Thoracic aorta (tissue), 2 donors: ENCODE results near the gene LMBR1. TPM values are rescaled to one million over a fixed set of nuclear protein-coding genes. Genes with fewer than 3 reads are reported as not detected.

ENCODE experiments used
- ATAC-seq: fragments of 150-250 bp; one replicate; pipeline ENCODE4 v1.8.0; 2017; ENCODE audit warnings: low read depth; ENCODE audit not compliant: insufficient number of reproducible peaks, low FRiP score
- DNase-seq: peaks from one replicate; pipeline ENCODE4 v3.0.0-alpha.2; 2020; ENCODE audit warnings: low spot score
- H3K27ac ChIP-seq, 2 donors: fragments of 200-600 bp; sonication (generic); 1 replicate in 1 of 2; 2 replicates in 1 of 2; pipeline ENCODE4 v1.5.1; 2016; ENCODE audit warnings: mild to moderate bottlenecking in 2 of 2, moderate library complexity in 2 of 2
- H3K27me3 ChIP-seq: fragments of 200-600 bp; sonication (generic); replicated peaks from 2 replicates; pipeline ENCODE4 v1.6.0; 2016; ENCODE audit warnings: mild to moderate bottlenecking; ENCODE audit not compliant: insufficient read depth
- H3K36me3 ChIP-seq: fragments of 200-600 bp; sonication (generic); one replicate; pipeline ENCODE4 v1.5.1; 2016
- H3K4me1 ChIP-seq, 2 donors: fragments of 200-600 bp; sonication (generic); 1 replicate in 1 of 2; 2 replicates in 1 of 2; pipeline versions ENCODE4 v1.5.1 to v1.6.0; 2016; ENCODE audit warnings: low read depth in 2 of 2, mild to moderate bottlenecking in 1 of 2; ENCODE audit not compliant: control insufficient read depth in 1 of 2
- H3K4me3 ChIP-seq: fragments of 200-600 bp; sonication (generic); 2 replicates; pipeline ENCODE4 v1.5.1; 2016; ENCODE audit warnings: mild to moderate bottlenecking
- H3K9me3 ChIP-seq: fragments of 200-600 bp; sonication (generic); 2 replicates; pipeline ENCODE4 v1.5.1; 2016
- total RNA-seq, 2 donors: library from RNA; depleted of rRNA; stranded (reverse); fragments of >200 nt; gene quantifications; one replicate each; pipeline versions ENCODE4 v1.1.0 to v1.2.3, GENCODE V29; 2016
- TF ChIP-seq, protein P1 (sequence below): fragments of 200-600 bp; sonication (generic); IDR thresholded peaks from one replicate; pipeline ENCODE4 v1.5.1; 2019; ENCODE audit warnings: antibody characterized with exemption

LMBR1 gene
- total RNA-seq, 2 donors from 2014 or later = 54.3 to 56.6 TPM

DNA sequence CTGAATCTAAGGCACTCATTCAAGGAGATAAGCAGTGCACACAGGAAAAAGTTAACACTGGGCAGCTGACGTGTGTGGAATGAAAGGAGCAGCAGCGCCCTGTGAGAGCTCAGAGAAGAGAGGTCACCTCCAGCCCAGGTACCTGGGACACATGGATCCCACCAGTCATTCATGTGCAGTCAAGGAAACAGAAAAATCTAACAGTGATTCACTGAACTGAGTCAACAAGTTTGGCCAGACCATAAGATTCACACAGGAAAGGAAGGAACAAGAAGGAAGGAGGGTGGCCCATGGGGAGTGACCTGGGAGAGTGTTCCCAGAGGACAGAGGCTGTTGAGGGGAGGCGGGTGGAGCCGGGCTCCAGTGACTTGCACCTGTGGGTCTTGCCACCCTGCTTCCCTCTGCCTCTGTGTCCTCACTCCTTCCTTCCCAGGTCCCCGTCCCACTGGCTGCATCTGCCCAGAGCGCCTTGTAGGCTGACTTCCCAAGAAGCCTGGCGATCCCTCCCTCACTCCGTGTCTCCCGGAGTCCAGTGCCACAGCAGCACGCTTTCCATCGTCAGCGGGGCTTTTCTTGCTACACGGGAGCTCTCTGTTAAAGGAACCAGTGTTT is 224.7 kb downstream of the LMBR1 start:
- no peak for DNase-seq
- H3K4me1 ChIP-seq = no peaks in the 10 kb centered on the region
- no peak for ATAC-seq
- H3K4me3 ChIP-seq = no peak overlapping the region
- no peaks in the 10 kb centered on the region for H3K9me3 ChIP-seq
- TF ChIP-seq, protein P1, sequence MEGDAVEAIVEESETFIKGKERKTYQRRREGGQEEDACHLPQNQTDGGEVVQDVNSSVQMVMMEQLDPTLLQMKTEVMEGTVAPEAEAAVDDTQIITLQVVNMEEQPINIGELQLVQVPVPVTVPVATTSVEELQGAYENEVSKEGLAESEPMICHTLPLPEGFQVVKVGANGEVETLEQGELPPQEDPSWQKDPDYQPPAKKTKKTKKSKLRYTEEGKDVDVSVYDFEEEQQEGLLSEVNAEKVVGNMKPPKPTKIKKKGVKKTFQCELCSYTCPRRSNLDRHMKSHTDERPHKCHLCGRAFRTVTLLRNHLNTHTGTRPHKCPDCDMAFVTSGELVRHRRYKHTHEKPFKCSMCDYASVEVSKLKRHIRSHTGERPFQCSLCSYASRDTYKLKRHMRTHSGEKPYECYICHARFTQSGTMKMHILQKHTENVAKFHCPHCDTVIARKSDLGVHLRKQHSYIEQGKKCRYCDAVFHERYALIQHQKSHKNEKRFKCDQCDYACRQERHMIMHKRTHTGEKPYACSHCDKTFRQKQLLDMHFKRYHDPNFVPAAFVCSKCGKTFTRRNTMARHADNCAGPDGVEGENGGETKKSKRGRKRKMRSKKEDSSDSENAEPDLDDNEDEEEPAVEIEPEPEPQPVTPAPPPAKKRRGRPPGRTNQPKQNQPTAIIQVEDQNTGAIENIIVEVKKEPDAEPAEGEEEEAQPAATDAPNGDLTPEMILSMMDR = no peak
- no peaks in the 10 kb centered on the region for H3K27me3 ChIP-seq
- H3K36me3 ChIP-seq = no peaks in the 10 kb centered on the region
- H3K27ac ChIP-seq = no peak overlapping the region

DNA sequence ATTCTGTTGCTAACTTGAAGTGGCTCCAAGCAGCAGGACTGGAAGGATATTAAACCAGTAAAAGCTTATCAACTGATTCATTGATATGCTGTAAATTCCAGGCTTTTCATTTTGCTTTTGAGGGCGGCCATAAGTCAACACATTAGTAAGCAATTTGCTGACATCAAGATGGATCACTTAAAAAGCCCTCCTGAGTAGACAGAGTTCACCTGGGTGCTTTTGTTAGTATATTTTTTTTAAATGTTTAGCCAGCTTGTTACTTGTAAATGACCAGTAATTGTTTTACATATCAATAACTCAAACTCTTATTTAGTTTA is 225.9 kb downstream of the LMBR1 start:
- H3K4me3 ChIP-seq = no peak overlapping the region
- H3K4me1 ChIP-seq = no peaks in the 10 kb centered on the region
- H3K9me3 ChIP-seq = no peaks in the 10 kb centered on the region
- ATAC-seq (no peak), DNase-seq (no peak)
- H3K36me3 ChIP-seq = no peaks in the 10 kb centered on the region
- TF ChIP-seq, protein P1 = no peak
- H3K27me3 ChIP-seq = no peaks in the 10 kb centered on the region
- no peak overlapping the region for H3K27ac ChIP-seq

DNA sequence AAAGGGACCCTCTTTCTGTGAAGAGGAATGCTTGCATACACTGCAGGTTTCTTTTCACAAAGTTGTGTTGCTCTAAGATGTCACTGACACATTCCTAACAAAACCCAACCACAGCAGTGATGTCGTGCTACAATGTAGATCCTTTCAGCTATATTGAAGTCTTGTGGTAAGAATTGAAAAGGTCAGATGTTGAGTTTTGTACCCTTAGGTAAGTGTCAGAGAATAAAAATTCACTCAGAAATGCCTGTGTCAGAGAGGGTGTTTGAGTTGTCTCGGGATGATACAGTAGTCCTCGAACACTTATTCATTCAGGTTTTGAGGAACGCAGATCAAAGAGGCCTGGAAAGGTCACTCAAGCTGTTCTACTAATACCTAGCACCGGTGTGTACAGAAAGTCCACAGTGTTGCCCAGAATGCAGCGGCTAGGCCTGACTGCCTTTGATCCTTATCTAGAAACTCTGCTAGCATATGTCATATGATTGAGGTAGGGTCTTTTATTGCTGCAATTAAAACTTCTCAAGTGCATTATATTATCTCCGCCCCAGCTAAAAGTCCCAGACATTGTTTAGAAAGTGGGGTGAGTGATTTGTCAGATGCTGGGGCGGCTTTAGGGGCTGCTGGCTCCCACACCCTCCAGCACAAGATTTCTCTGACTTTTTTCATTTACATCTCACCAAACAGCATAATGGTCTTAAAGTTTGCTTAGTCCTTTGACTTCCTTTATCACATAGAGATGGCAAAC is 226.4 kb downstream of the LMBR1 start:
- TF ChIP-seq, protein P1 = no peak
- DNase-seq = no peak
- no peak overlapping the region for H3K4me3 ChIP-seq
- no peaks in the 10 kb centered on the region for H3K36me3 ChIP-seq
- H3K4me1 ChIP-seq = no peaks in the 10 kb centered on the region
- no peak overlapping the region for H3K27ac ChIP-seq
- H3K27me3 ChIP-seq = no peaks in the 10 kb centered on the region
- no peaks in the 10 kb centered on the region for H3K9me3 ChIP-seq
- no peak for ATAC-seq

DNA sequence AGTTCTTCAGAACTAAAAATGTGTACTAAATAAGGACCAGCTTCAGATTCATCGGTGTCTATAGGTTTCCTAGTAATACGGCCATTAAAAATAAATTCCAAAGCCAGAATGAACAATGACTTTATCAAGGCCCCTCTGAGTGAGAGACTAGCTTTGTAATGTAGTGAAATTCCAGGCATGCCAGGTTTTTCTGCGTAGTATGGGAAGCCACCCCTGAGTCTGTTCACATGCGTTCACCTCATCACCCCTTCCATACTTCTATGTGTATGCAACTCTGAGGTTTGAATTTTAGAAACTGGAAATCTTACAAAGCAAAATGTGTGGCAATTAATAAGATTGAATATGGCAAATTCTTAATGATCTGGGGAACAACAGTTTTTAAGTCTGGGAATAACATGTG is 227.9 kb downstream of the LMBR1 start:
- TF ChIP-seq, protein P1 = no peak
- Histone ChIP-seq H3K36me3 (no peaks in the 10 kb centered on the region), H3K4me3 (no peak overlapping the region), H3K27ac (no peak overlapping the region), H3K9me3 (no peaks in the 10 kb centered on the region), H3K4me1 (no peaks in the 10 kb centered on the region), H3K27me3 (no peaks in the 10 kb centered on the region)
- ATAC-seq = no peak
- DNase-seq = no peak

DNA sequence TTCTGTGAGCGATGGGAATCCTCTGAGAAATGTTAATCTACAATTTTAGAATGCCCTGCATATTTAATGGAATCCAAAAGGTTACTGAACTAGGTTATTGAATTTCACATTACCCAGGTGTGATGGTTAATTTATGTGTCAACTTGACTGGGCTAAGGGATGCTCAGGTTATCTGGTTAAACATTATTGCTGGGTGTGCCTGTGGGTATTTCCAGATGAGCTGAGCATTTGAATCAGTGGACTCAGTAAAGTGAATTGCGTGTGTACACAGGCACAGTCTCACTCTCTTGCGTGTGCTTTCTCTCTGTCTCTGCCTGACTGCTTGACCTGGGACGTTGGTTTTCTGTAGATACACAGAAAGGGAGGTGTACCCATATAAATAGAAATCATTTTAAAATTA is 230.7 kb downstream of the LMBR1 start:
- TF ChIP-seq, protein P1 = no peak
- no peak for ATAC-seq
- H3K4me1 ChIP-seq = no peaks in the 10 kb centered on the region
- no peaks in the 10 kb centered on the region for H3K9me3 ChIP-seq
- no peaks in the 10 kb centered on the region for H3K27me3 ChIP-seq
- no peak for DNase-seq
- H3K27ac ChIP-seq = no peak overlapping the region
- no peak overlapping the region for H3K4me3 ChIP-seq
- H3K36me3 ChIP-seq = no peaks in the 10 kb centered on the region
